Stimulated activated CD4-positive, alpha-beta T cell treated with anti-CD3 and anti-CD28 coated beads, TNF-alpha, amount 100 ng/mL, for 24 hours (primary cell): ENCODE measurements around the gene TDRD12.
A peak's percentile ranks its signal among the peaks of the same experiment; 100 is the strongest.

Experiments used
- DNase-seq, 3 experiments: peaks; one replicate each; pipeline ENCODE4 v3.0.0-alpha.2; 2020; ENCODE audit warnings: low read depth in 3 of 3

TDRD12 gene, protein sequence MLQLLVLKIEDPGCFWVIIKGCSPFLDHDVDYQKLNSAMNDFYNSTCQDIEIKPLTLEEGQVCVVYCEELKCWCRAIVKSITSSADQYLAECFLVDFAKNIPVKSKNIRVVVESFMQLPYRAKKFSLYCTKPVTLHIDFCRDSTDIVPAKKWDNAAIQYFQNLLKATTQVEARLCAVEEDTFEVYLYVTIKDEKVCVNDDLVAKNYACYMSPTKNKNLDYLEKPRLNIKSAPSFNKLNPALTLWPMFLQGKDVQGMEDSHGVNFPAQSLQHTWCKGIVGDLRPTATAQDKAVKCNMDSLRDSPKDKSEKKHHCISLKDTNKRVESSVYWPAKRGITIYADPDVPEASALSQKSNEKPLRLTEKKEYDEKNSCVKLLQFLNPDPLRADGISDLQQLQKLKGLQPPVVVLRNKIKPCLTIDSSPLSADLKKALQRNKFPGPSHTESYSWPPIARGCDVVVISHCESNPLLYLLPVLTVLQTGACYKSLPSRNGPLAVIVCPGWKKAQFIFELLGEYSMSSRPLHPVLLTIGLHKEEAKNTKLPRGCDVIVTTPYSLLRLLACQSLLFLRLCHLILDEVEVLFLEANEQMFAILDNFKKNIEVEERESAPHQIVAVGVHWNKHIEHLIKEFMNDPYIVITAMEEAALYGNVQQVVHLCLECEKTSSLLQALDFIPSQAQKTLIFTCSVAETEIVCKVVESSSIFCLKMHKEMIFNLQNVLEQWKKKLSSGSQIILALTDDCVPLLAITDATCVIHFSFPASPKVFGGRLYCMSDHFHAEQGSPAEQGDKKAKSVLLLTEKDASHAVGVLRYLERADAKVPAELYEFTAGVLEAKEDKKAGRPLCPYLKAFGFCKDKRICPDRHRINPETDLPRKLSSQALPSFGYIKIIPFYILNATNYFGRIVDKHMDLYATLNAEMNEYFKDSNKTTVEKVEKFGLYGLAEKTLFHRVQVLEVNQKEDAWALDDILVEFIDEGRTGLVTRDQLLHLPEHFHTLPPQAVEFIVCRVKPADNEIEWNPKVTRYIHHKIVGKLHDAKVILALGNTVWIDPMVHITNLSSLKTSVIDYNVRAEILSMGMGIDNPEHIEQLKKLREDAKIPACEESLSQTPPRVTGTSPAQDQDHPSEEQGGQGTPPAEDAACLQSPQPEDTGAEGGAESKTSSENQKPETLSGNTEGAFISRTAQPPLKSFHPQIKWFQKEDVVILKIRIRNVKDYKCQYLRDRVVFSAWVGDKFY (N-terminal part only)

DNA sequence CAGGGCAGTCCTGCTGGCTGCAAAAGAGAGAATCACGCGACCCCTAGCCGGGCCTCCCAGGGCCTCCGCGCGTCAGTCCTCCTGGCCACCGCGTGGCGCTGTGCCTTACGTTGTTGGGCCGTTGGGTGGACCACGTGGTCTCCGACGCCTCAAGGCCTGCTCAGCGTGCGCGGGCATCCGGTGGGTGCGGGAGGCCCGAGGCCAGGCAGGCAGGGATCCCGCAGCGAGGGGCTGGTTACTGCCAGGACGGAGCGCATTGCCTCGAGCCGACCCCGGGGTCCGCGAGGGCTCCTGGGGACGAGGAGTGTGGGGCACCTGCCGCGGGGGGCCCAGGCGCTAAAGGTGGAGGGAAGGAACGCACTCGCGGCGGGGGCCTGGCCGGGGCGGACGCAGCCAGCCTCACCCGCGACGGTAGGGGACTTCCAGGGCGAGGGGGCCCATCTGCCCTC is at the start of gene TDRD12:
Gene TDRD12 (plus strand): TSS at position 157 of the 449 bp plus-strand sequence. CDS start 306 bp downstream, outside the sequence.
- DNase-seq: no peak

DNA sequence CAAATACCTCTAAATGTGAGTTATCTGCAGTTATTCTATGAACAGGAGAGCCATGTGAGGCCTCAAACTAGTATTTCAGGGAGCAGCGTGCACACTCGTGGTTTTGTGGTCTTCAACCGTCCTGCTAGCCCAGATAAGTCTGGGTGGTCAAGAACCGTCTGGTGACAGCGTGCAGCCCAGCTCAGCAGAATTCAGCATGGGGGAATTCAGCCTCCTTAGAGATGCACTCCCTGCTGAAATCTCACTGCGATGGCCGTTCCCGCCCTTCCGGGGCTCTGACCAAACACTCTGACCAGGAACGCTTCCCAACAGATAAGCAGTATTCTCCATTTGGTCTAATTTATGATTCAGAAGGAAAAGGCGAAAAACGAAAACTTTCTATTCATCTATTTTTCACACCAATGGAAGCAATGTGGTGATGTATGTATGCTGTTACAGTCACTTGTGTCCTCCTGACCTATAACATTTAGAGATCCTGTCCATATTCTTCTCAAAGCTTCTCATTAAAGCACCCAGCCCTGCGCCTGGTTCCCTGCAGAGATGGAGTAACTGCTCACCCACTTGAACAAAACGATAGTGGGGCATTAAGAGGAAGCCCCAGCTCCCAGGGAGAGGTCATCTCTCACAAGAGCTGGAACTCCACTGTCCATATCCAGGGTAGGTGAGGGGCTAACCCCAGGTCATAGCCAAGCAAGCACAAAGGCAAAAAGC is 47.5 kb upstream of the TDRD12 start:
- no peak for DNase-seq

DNA sequence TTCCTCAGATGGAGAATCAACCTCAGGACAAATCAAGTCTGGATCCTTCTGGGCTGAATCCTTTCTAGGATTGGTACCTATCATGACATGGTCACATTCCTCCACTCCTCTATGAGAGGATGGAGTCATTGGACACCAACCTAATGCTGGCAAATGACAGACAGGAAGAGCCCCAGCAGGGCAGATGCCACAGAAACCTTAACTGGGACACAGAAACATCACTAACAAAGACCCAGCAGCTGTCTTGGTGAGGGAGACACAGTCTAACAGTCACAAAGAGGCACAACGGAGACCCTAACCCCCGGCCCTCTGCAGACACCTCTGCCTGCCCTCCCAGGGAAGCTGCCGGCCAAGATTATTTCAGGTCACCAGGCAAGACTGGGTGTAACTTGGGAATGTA is 46.7 kb upstream of the TDRD12 start:
- no peak for DNase-seq

DNA sequence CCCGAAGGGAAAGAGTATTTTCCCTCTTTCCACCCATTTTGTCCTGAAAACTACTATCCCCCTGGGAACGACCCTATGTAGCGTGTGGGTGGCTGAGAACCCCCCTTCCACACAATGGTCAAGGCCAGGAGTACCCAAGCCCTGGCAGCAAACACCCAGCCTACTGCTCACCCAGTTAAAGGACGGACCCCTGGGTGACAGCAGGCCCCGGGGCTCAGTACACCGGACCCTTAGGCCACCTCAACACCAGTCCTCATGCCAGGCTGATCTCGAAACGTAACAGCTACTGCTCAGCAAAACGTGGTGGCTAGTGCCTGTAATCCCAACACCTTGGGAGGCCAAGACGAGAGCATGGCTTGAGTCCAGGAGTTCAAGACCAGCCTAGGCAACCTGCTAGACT is 46.0 kb upstream of the TDRD12 start:
- no peak for DNase-seq

DNA sequence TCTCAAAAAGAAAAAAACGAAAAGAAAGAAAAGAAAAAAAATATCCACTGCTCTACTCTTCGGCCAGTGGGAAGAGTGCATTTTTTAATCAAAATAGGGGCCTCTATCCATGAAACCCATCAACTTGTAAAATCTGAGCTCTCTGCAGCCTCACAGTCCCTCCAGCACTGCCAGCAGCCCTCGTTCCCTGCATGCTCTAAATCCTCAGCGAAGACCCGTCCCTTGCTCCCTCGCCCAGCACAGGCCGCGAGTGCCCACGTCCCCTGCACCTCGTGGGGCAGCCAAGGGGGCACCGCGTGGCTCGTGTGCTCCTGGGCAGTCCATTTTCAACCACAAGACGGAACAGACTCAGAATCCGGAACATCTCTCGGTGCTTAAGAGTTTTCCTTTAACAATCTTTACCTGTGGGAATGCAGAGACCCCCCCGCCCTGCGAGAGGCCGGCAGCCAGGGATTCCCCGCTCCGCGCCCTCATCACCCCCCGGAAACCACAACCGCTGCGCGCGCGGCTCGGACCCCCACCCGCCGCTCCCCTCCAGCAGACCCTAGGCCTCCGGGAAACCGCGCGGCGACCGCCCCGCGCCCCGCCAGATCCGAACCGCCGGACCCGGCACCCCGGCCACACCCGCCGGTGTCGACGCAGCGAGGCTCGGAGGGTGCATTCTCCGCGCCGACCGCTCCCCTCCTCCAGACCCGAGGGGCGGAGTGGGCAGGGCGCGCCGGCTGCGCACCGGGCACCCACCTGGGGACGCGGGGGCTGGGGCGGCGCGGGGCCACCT is 45.2 kb upstream of the TDRD12 start:
- DNase-seq: no peak

DNA sequence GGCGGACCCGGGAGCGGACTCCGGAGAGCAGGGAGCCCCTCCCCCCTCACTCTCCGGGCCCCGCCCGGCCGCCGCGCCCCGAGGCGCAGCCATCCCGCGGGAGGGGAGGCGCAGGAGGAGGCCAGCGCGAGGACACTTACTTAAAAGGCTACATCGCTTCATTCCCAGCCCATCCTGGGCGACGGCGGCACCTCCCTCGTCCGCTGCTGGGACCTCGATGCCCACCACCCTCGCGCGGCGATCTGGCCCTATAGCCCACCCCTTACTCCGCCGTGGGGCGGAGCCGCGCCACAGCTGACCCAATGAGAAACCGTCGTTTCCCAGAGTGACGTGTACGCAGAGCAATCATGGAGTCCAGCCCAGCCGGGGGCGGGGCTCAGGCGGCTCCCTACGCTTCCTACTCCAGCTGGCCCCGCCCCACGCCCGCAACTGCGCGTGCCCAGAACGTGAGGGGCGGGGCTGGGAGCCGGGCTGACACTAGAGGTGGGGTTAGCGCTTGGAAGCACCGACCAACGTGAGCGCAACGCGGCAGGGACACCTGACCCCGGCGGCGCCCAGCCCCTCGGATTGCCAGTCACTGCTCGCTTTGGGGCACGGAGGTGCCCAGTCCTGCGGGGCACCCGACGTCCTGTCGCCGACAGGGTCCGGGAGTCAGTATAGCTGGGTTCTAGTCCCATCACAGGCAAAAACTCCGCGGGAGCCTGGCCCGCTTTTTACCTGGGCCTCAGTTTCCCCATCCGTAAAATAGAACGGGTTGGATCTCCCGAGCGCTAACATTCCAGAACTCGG is 44.4 kb upstream of the TDRD12 start, which contains the start of gene ANKRD27:
Gene ANKRD27 (minus strand): TSS at position 250 of the 789 bp plus-strand sequence. CDS start 16,165 bp downstream, outside the sequence.
- peak; percentile 93 to 97 (median 94) for DNase-seq

DNA sequence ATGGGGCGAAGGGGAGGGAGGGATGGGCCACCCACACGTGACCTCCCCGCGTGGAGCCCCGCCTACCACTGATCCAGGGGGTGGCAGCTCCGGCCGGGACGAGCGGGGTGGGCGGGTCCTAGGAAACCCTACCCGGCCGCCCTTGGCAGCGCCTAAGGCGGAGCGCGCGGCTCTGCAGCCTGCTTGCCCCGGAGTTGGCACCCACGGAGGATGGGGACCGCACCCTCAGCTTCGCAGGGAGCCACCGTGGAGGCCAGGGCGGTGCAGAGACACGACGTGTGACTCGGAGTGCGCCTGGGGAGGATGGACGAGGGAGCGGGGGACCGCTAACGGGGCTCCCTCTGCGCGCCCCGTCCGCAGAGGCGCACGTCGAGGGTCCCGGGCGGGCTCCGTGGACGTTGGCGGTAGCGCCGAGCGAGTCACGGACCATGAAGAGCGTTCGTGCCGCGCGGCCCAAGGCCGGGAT is 43.8 kb upstream of the TDRD12 start, which contains the start of gene RGS9BP:
Gene RGS9BP (plus strand): TSS at position 129 of the 466 bp plus-strand sequence. CDS start 416 bp downstream, outside the sequence.
- peak in 2 of 3 experiments; percentile 32 to 63 for DNase-seq

DNA sequence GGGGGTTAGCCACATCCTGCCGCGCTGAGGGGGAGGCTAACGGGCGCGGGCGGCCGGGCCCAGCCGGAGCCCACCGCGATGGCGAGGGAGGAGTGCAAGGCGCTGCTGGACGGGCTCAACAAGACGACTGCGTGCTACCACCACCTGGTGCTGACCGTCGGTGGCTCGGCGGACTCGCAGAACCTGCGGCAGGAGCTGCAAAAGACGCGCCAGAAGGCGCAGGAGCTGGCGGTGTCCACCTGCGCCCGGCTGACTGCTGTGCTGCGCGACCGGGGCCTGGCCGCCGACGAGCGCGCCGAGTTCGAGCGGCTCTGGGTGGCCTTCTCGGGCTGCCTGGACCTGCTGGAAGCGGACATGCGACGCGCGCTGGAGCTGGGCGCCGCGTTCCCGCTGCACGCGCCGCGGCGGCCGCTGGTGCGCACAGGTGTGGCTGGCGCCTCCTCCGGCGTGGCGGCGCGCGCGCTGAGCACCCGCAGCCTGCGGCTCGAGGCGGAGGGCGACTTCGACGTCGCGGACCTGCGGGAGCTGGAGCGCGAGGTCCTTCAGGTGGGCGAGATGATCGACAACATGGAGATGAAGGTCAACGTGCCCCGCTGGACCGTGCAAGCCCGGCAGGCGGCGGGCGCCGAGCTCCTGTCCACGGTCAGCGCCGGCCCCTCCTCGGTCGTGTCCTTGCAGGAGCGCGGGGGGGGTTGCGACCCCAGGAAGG is 43.2 kb upstream of the TDRD12 start:
- no peak for DNase-seq

DNA sequence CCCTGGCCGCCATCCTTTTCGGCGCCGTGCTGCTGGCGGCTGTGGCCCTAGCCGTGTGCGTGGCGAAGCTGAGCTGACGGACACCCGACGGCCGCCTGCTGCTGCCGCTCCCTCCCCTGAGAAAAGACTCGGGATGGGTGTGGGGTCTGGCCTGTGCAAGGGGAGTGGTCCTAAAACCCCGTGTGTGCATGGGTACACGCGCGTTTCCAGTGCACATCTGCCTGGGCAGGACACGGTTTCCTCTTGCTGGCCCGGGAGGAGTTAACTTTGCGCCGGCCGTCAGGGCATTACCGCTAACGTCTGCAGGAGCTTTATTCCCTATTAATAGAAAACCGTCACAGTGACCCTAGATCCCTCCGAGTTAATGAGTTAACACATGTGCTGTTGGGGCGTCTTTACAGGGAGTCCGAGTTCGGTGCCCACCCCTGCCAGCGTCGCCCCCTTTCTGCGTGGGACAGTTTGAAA is 42.6 kb upstream of the TDRD12 start:
- no peak for DNase-seq

DNA sequence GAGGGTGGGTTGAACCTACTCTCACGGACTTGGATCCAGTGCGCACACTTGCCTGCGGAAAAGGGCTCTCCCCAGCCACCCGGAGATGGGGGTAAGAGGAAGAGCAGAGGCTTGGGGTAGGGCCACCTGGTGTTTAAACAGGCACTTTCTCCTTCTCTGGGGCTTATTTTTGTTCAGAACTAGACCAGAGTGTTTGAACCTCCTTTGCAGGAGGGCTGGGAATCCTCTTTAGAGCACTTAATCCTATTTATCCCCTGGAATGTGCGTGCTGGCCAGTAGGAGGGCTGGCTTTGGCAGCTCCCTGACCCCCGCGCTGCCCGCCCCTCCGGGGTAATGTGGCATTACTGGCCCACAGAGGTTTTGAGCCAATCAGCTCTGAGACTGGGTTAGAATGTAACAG is 41.9 kb upstream of the TDRD12 start:
- no peak for DNase-seq

DNA sequence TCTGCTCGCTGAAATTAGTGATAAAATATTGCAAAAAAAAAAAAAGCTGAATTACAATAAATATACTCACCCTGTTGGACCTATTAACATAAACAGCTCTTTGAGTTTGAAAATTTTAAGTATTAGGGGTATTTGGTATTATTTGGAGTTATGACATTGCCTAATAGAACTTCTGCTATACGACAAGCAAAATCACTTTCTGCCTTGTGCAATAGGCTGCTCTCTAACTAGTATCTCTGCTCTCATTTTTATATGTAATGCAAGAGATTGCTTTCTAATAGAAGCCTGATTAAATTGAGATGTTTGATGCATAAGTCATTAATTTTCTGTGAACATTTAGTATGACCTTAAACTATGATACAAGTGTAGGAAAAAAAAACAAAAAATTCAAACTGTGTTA is 38.6 kb upstream of the TDRD12 start:
- no peak for DNase-seq

DNA sequence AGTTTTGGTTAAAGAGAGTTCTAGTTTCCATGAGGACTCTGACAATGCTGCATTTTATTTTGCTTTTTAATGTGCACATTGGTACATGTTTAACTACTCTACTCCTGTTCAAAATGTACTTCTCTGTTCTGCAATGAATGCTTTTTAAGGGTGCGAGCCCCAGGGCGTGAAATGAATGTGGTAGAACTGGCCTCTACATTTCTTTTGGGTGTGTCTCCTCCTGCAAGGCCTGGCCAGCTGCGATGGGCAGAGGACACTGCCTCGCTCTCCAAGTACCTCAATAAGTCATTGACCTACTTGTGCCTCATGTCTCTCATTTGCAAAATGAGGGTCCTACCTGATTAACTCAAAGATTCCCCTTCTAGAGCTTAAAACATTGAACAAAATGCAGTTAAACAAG is 37.2 kb upstream of the TDRD12 start:
- DNase-seq: no peak

DNA sequence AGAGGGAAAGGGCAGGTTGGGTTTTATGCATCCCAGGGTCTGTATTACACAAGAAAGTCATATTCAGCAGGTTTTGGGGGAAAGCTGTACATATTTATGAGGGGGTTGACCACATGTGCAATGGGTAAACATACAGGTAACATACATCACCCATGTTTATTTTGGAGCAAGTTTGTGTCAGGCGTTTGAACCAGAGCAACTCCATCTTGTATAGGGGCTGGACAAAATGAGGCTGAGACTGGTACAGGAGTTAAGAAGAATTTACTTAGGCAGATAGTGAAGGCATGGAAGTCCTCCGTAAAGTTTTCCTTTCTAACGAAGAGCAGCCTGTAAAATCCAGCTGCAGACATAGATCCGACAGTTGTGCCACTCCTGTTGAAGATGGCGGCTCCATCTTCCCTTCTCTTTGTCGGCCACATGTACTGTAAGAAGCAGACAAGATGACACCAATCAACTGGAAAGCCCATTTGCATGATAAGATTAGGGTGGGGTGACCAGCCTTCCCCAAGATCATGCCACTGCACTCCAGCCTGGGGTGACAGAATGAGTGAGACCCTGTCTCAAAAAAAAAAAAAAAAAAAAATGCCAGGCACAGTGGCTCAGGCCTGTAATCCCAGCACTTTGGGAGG is 32.6 kb upstream of the TDRD12 start:
- no peak for DNase-seq

DNA sequence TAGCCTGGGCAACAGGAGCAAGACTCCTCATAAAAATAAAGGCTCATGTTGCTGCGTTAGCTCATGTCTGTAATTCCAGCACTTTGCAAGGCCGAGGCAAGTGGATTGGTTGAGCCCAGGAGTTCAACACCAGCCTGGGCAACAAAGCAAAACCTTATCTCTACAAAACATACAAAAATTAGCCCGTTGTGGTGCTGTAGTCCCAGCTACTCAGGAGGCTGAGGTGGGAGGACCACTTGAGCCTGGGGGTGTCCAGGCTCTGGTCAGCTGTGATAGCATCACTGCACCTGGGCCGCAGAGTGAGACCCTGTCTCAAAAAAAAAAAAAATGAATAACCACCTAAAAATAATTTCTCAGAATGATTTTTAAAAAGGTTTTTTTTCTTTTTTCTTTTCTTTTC is 31.9 kb upstream of the TDRD12 start:
- DNase-seq: no peak

DNA sequence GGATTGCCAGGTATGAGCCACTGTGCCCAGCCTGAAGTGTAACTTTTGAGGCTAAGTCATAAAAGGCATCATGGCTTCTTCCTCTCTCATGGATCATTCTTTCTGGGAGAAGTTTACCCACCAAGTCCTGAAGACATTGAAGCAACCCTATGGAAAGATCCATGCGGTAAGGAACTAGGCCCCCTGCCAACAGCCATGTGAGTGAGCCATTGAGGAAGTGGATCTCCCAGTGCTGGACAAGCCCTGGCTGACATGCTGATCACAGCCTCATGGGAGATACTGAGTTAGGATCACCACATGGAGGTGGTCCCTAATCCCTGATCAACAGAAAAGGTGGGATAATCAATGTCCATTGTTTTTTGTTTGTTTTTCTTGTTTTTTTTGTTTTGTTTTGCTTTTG is 31.3 kb upstream of the TDRD12 start:
- no peak for DNase-seq

DNA sequence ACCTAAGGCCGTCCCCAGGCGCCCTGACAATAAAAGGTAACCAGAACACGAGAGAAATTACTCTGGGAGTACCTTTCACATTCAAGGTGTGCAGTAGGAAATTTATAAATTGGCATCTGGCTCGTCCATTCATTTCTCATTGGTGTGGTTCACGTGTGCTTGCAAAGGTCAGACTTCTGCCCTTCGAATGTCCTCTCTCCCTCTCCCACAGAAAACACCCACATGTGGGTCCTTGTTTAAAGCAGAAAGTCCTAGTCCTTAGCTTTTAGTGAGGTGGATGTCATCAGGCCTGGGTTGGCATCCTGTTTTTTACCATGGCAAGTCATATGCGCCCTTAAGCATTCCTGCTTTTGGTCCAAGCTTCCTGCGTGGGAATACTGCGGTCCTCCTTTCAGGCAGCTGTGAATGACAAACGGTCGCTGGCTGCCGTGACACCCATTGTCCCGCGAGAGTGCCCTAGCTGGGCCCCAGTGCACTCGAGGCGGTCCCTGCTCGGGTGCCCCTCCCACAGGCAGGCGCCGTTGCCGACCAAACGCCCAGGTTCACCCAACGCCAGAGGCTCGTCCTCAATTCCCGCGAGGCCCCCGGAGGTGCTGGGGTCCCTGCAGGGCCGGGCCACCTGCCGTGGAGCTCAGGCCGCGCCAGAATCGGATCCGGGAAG is 28.1 kb upstream of the TDRD12 start, which contains the start of gene NUDT19:
Gene NUDT19 (plus strand): TSS at position 531 of the 661 bp plus-strand sequence. CDS start 140 bp downstream, outside the sequence.
- DNase-seq: peak; percentile 58 to 85 (median 71)
